H1 (cell line): ENCODE measurements around the gene DCTN3. TPM values are rescaled to one million over a fixed set of nuclear protein-coding genes. Genes with fewer than 3 reads are reported as not detected.
A peak's percentile ranks its signal among the peaks of the same experiment; 100 is the strongest.

Source experiments
- CTCF ChIA-PET: fragments of 300-600 bp; sonication (Branson Sonifier 250); formaldehyde crosslinking; loops from one replicate; lab custom pipeline; 2021; ENCODE audit not compliant: partially characterized antibody; lab: Charles Lee
- POLR2A ChIA-PET: fragments of 300-600 bp; sonication (Branson Sonifier 250); formaldehyde crosslinking; loops from one replicate; lab custom pipeline; 2021; ENCODE audit warnings: inconsistent platforms; ENCODE audit not compliant: partially characterized antibody; lab: Charles Lee
- DNase-seq, 2 experiments: peaks; one replicate each; pipeline versions ENCODE4 v3.0.0 to v3.0.0-alpha.2; 2010 to 2022; ENCODE audit warnings: low spot score in 2 of 2, low read depth in 1 of 2, mixed read lengths in 1 of 2
- FAIRE-seq: peaks from 2 replicates; lab custom pipeline; 2011; peaks lifted over from hg19 to GRCh38; lab: Jason Lieb, UNC
- H2AFZ ChIP-seq: 2 replicates; pipeline ENCODE4 v1.8.1; 2012; ENCODE audit warnings: low read length, inconsistent platforms
- H2AK5ac ChIP-seq: 2 replicates; pipeline ENCODE4 v1.6.1; 2013; ENCODE audit warnings: low read depth, low read length
- H2BK120ac ChIP-seq: replicated peaks from 2 replicates; pipeline ENCODE3; 2013; ENCODE audit warnings: low read depth, low read length, inconsistent platforms
- H2BK12ac ChIP-seq: 2 replicates; pipeline ENCODE4 v1.6.1; 2013; ENCODE audit warnings: low read depth, low read length
- H2BK15ac ChIP-seq: 2 replicates; pipeline ENCODE4 v1.6.1; 2013; ENCODE audit warnings: low read length
- H2BK20ac ChIP-seq: 2 replicates; pipeline ENCODE4 v1.6.1; 2013; ENCODE audit warnings: low read length
- H2BK5ac ChIP-seq: 2 replicates; pipeline ENCODE4 v1.6.1; 2013; ENCODE audit warnings: low read depth, low read length
- H3K14ac ChIP-seq: 2 replicates; pipeline ENCODE4 v1.6.1; 2013; ENCODE audit warnings: inconsistent platforms; ENCODE audit not compliant: insufficient read length
- H3K18ac ChIP-seq: 2 replicates; pipeline ENCODE4 v1.6.1; 2013; ENCODE audit warnings: low read length; ENCODE audit errors: extremely low read depth
- H3K23ac ChIP-seq: 2 replicates; pipeline ENCODE4 v1.6.1; 2013; ENCODE audit warnings: inconsistent platforms; ENCODE audit not compliant: insufficient read length
- H3K23me2 ChIP-seq: 2 replicates; pipeline ENCODE4 v1.6.1; 2013; ENCODE audit warnings: low read depth, low read length
- H3K27ac ChIP-seq: 2 replicates; pipeline ENCODE4 v1.6.1; 2011; ENCODE audit warnings: low read depth, low read length, inconsistent platforms
- H3K27me3 ChIP-seq, 4 experiments: replicated peaks in 1 of 4; 1 replicate in 1 of 4; 2 replicates in 3 of 4; pipeline versions ENCODE4 v1.6.1 to v1.8.1; 2011 to 2013; ENCODE audit warnings: low read length in 3 of 4, mild to moderate bottlenecking in 3 of 4, inconsistent platforms in 2 of 4, mixed read lengths in 2 of 4, moderate library complexity in 1 of 4; ENCODE audit not compliant: control insufficient read depth in 3 of 4, insufficient read depth in 3 of 4; ENCODE audit errors: extremely low read depth in 1 of 4
- H3K36me3 ChIP-seq, 4 experiments: 2 replicates each; pipeline versions ENCODE4 v1.6.1 to v1.8.1; 2011 to 2013; ENCODE audit warnings: mild to moderate bottlenecking in 4 of 4, low read length in 3 of 4, moderate library complexity in 2 of 4, control low read depth in 1 of 4, inconsistent platforms in 1 of 4; ENCODE audit not compliant: insufficient read depth in 4 of 4, control insufficient read depth in 2 of 4
- H3K4ac ChIP-seq: replicated peaks from 2 replicates; pipeline ENCODE3; 2013; ENCODE audit warnings: low read length, low read depth, mixed read lengths, inconsistent platforms; ENCODE audit not compliant: insufficient read length
- H3K4me1 ChIP-seq, 4 experiments: replicated peaks in 1 of 4; 1 replicate in 1 of 4; 2 replicates in 3 of 4; pipeline versions ENCODE4 v1.6.1 to v1.8.1; 2011 to 2013; ENCODE audit warnings: low read length in 3 of 4, inconsistent platforms in 2 of 4, mixed read lengths in 1 of 4; ENCODE audit not compliant: insufficient read depth in 4 of 4, control insufficient read depth in 3 of 4
- H3K4me2 ChIP-seq, 2 experiments: 2 replicates each; pipeline versions ENCODE4 v1.6.1 to v1.8.1; 2011 to 2013; ENCODE audit warnings: low read depth in 2 of 2, low read length in 2 of 2, control low read depth in 1 of 2, inconsistent platforms in 1 of 2, mild to moderate bottlenecking in 1 of 2; ENCODE audit not compliant: insufficient read depth in 1 of 2
- H3K4me3 ChIP-seq, 4 experiments: fragments of 200-600, 300-600 bp in 1 of 4; sonication (generic), shearing (Covaris generic), sonication (Bioruptor Twin) in 1 of 4; 2 replicates each; pipeline versions ENCODE4 v1.5.1 to v1.8.1; 2011 to 2016; ENCODE audit warnings: low read length in 4 of 4, low read depth in 3 of 4, control low read depth in 2 of 4, inconsistent platforms in 2 of 4, mild to moderate bottlenecking in 2 of 4, mixed read lengths in 1 of 4, moderate library complexity in 1 of 4; ENCODE audit not compliant: insufficient read depth in 2 of 4; ENCODE audit errors: extremely low read depth in 1 of 4
- H3K56ac ChIP-seq: replicated peaks from 2 replicates; pipeline ENCODE3; 2013; ENCODE audit warnings: low read depth, mild to moderate bottlenecking, mixed read lengths, low read length, inconsistent platforms; ENCODE audit not compliant: insufficient read length
- H3K79me1 ChIP-seq: 2 replicates; pipeline ENCODE4 v1.6.1; 2013; ENCODE audit warnings: low read depth, low read length, control low read depth
- H3K79me2 ChIP-seq, 2 experiments: 2 replicates each; pipeline versions ENCODE4 v1.6.1 to v1.8.1; 2012 to 2013; ENCODE audit warnings: low read length in 2 of 2, mild to moderate bottlenecking in 2 of 2, inconsistent platforms in 1 of 2; ENCODE audit not compliant: insufficient read depth in 2 of 2, control insufficient read depth in 1 of 2
- H3K9ac ChIP-seq, 4 experiments: replicated peaks in 1 of 4; 1 replicate in 1 of 4; 2 replicates in 3 of 4; pipeline versions ENCODE4 v1.6.1 to v1.8.1; 2011 to 2013; ENCODE audit warnings: low read depth in 3 of 4, low read length in 3 of 4, control low read depth in 2 of 4, mild to moderate bottlenecking in 2 of 4, moderate library complexity in 2 of 4, inconsistent platforms in 1 of 4; ENCODE audit errors: extremely low read depth in 1 of 4
- H3K9me3 ChIP-seq, 2 experiments: 2 replicates each; pipeline versions ENCODE4 v1.6.1 to v1.8.1; 2012 to 2013; ENCODE audit warnings: mild to moderate bottlenecking in 2 of 2, moderate library complexity in 2 of 2, control low read depth in 1 of 2, inconsistent platforms in 1 of 2, low read depth in 1 of 2, low read length in 1 of 2, mixed read lengths in 1 of 2; ENCODE audit not compliant: insufficient read depth in 2 of 2
- H4K20me1 ChIP-seq, 2 experiments: replicated peaks in 1 of 2; 2 replicates each; pipeline versions ENCODE3 to v1.8.1; 2011 to 2013; ENCODE audit warnings: inconsistent platforms in 2 of 2, low read length in 2 of 2, mild to moderate bottlenecking in 1 of 2; ENCODE audit not compliant: insufficient read depth in 2 of 2, control insufficient read depth in 1 of 2
- H4K5ac ChIP-seq: 2 replicates; pipeline ENCODE4 v1.6.1; 2013; ENCODE audit warnings: low read length, low read depth, mixed read lengths, inconsistent platforms; ENCODE audit not compliant: insufficient read length
- H4K8ac ChIP-seq: 2 replicates; pipeline ENCODE4 v1.8.0; 2013; ENCODE audit warnings: mild to moderate bottlenecking, moderate library complexity, low read length, inconsistent platforms; ENCODE audit not compliant: insufficient read depth; ENCODE audit errors: extremely low read depth
- H4K91ac ChIP-seq: replicated peaks from 2 replicates; pipeline ENCODE3; 2013; ENCODE audit warnings: low read length, mixed read lengths, inconsistent platforms; ENCODE audit not compliant: insufficient read length
- KDM4A ChIP-seq: IDR thresholded peaks from one replicate; pipeline ENCODE4 v1.7.1; 2012; ENCODE audit warnings: low read depth, mild to moderate bottlenecking, moderate library complexity, low read length, inconsistent platforms; ENCODE audit not compliant: severe bottlenecking
- SIX5 ChIP-seq: IDR thresholded peaks from 2 replicates; pipeline ENCODE4 v1.6.1; 2011; ENCODE audit warnings: mild to moderate bottlenecking, low read depth, low read length
- WGBS, 2 experiments: shearing (Covaris generic) in 1 of 2; methylation state at CpG; one replicate each; pipeline versions ENCODE4 v1.1.6 to v1.1.7; 2013 to 2015; ENCODE audit warnings: low lambda C conversion rate in 2 of 2, mixed read lengths in 2 of 2, inconsistent platforms in 1 of 2, low coverage in 1 of 2, missing lambda C conversion rate in 1 of 2; ENCODE audit not compliant: insufficient replicate concordance in 2 of 2, insufficient coverage in 1 of 2, insufficient read length in 1 of 2; ENCODE audit errors: extremely low coverage in 1 of 2, missing lambda C conversion rate in 1 of 2; 5-methylcytosine and 5-hydroxymethylcytosine counted together
- polyA plus RNA-seq, 7 experiments: library from polyadenylated mRNA; depleted of rRNA in 3 of 7; stranded (reverse) in 5 of 7; unstranded in 2 of 7; fragments of >200 nt in 5 of 7; fragments of 200-250 nt in 2 of 7; gene quantifications; 1 replicate in 5 of 7; 2 replicates in 1 of 7; 4 replicates in 1 of 7; pipeline versions ENCODE4 v1.2.1 to v1.2.3, GENCODE V29; 2011 to 2013; ENCODE audit warnings: missing spikeins in 2 of 7, mixed read lengths in 2 of 7
- total RNA-seq: library from RNA; stranded (reverse); fragmentation: NEBNext Ultra II Directional; extraction: Animal tissue kit (Norgen Biotek cat#: 25700); gene quantifications from 2 replicates; pipeline ENCODE4 v1.2.1, GENCODE V29; 2021

DCTN3 gene
- total and polyA plus RNA-seq, 2 of the 8 experiments (the other 6 are each of a cell fraction or from before 2014, with no cell fraction given), result 25.6 to 39.2 TPM

- Histone ChIP-seq H3K4me3 (peak overlapping the region; percentile 69 to 92 (median 80)), H4K8ac (peak overlapping the region; percentile 88), H2AK5ac (no peak overlapping the region), H3K9me3 (no peaks in the 10 kb centered on the region), H3K4me1 (peaks cover 3 to 22% (median 11%) of the 10 kb centered on the region in 4 experiments), H3K14ac (no peak overlapping the region), H3K79me2 (peaks cover 0 to 12% of the 10 kb centered on the region in 2 experiments; a peak in 1 of 4 replicates), H3K56ac (peak overlapping the region; percentile 94), H2BK20ac (no peak overlapping the region), H4K20me1 (peaks cover 2 to 8% of the 10 kb centered on the region in 2 experiments), H3K23ac (no peak overlapping the region), H3K36me3 (peaks cover 3 to 23% (median 8%) of the 10 kb centered on the region in 4 experiments; a peak in 7 of 8 replicates), H3K4ac (no peak overlapping the region), H3K4me2 (peak overlapping the region; percentile 89 to 97), H2AFZ (no peak overlapping the region), H2BK5ac (peak overlapping the region; percentile 97), H3K9ac (peak overlapping the region in 3 of 4 experiments; percentile 58 to 70 (median 62); a peak in 6 of 7 replicates), H3K18ac (no peak overlapping the region), H3K23me2 (peaks cover 11% of the 10 kb centered on the region; the same call in 1 of the 2 replicates), H4K91ac (no peak overlapping the region), H3K27ac (peak overlapping the region; percentile 66; the same call in 1 of the 2 replicates), H3K27me3 (no peaks in the 10 kb centered on the region; a peak in 1 of 7 replicates), H2BK12ac (peak overlapping the region; percentile 50; the same call in 1 of the 2 replicates), H2BK120ac (no peak overlapping the region), H3K79me1 (peaks cover 6% of the 10 kb centered on the region; the same call in 1 of the 2 replicates), H2BK15ac (no peak overlapping the region), H4K5ac (no peak overlapping the region)
- TF ChIP-seq KDM4A (peak; percentile 37), SIX5 (no peak)
- ChIA-PET POLR2A (interaction anchor here (0.6 to 12.8 kb wide), 6 partner anchors 10 to 1616 kb away, joined by 3 to 127 read pairs (median 8); partner anchors contain the start of genes ARID3C, CCL27, FANCG and SIGMAR1), CTCF (interaction anchor here (0.8 to 17.4 kb wide), 14 partner anchors 11 to 144 kb away, joined by 3 to 277 read pairs (median 5); partner anchors contain the start of genes CCL27, DCTN3, IL11RA and RPP25L)
- WGBS, 2 experiments, result 9% methylated on average over 8 of the region's 8 CpGs; no CpG with 5 or more reads in 1 of the 2 experiments
- FAIRE-seq (no peak), DNase-seq (no peak)
These were observed 26.7 kb upstream of the DCTN3 start for GRCh38 chr9:34647084-34647403.
